HG03378 (cell line): Measurements from ENCODE around the gene ULBP3.
"Not testable (repeated sequence)": the region's sequence is repeated elsewhere in the genome, so short reads cannot be mapped to it uniquely, and the experiment has no call there.

Source experiments
- ATAC-seq: cut with Tn5 transposase; IDR thresholded peaks from one replicate; pipeline ENCODE4 v1.9.1; 2021; ENCODE audit warnings: mild to moderate bottlenecking, moderate library complexity; ENCODE audit not compliant: unreplicated experiment

Gene ULBP3

GRCh38 chr6:150018846-150019580 is 49.9 kb downstream of the ULBP3 start:
- ATAC-seq: no peak

GRCh38 chr6:150017186-150017521 is 51.8 kb downstream of the ULBP3 start:
- ATAC-seq: not testable (repeated sequence)

GRCh38 chr6:150016324-150017185 is 52.4 kb downstream of the ULBP3 start:
- no peak for ATAC-seq

GRCh38 chr6:150015281-150016001 is 53.5 kb downstream of the ULBP3 start:
- ATAC-seq: not testable (repeated sequence)

GRCh38 chr6:150014623-150015280 is 54.2 kb downstream of the ULBP3 start:
- ATAC-seq: not testable (repeated sequence)

- ATAC-seq: not testable (repeated sequence)
Observed at GRCh38 chr6:150013785-150014622, 54.9 kb downstream of the ULBP3 start.

- not testable (repeated sequence) for ATAC-seq
Observed at GRCh38 chr6:150012846-150013784, 55.8 kb downstream of the ULBP3 start.
